A549 treated with Hydrocortisone at 1 μM for 4 hours (cell line): ENCODE measurements around the gene SLC35D1. TPM values are rescaled to one million over a fixed set of nuclear protein-coding genes. Genes with fewer than 3 reads are reported as not detected.

Experiments
- total RNA-seq: library from RNA; stranded (reverse); fragments of 200-300 nt; extraction: Qiagen RNA extraction; gene quantifications from 5 replicates; pipeline ENCODE4 v1.2.3, GENCODE V29; 2022

Gene SLC35D1
- 7.0 to 10.3 TPM (median 7.6 TPM) in 5 replicates for total RNA-seq

GRCh38 chr1:67053785-67054772 is at the start of gene SLC35D1:
Gene SLC35D1, minus strand, starts transcription at chr1:67054148. Its CDS starts 135 bp downstream, at chr1:67054013.

Other genes starting within 250 kb of the SLC35D1 start
- 0.17 to 3.0 TPM (median 1.1 TPM) in 5 replicates for gene DNAI4, start 129.3 kb downstream of the SLC35D1 start, total RNA-seq
- 7.8 to 13.2 TPM (median 9.9 TPM) in 5 replicates for gene MIER1, start 129.2 kb downstream of the SLC35D1 start, total RNA-seq
- gene C1orf141, start 80.8 kb upstream of the SLC35D1 start, total RNA-seq: not detected in 5 replicates
- gene IL23R, start 112.3 kb upstream of the SLC35D1 start, total RNA-seq: not detected in 5 replicates